ENCODE measurements around the gene ARRB1. TPM values are rescaled to one million over a fixed set of nuclear protein-coding genes. Genes with fewer than 3 reads are reported as not detected.
"Not testable (repeated sequence)": the region's sequence is repeated elsewhere in the genome, so short reads cannot be mapped to it uniquely, and the experiment has no call there.

Gene ARRB1
- polyA plus RNA-seq, 1 experiment = 15.7 TPM

GRCh38 chr11:75374646-75375045 lies 23.2 kb upstream of the ARRB1 start:
- no peak for DNase-seq (ENCODE audit: low read depth)
- Histone ChIP-seq H3K4me3 (ENCODE audit: low read depth, low read length) (no peak overlapping the region), H3K27me3 (ENCODE audit: control insufficient read depth, insufficient read depth, low read length) (peaks cover 5% of the 10 kb centered on the region), H3K36me3 (ENCODE audit: control insufficient read depth, insufficient read depth, low read length) (no peaks in the 10 kb centered on the region)
- ChIA-PET POLR2A (no interaction called here), CTCF (interaction anchor here (1.5 to 4.3 kb wide), 2 partner anchors 8 to 94 kb away, joined by 4 to 32 read pairs; no protein-coding TSS in a partner anchor)
- no peak for TF ChIP-seq CTCF (IDR thresholded peaks at IDR 0.05; ENCODE audit: insufficient read depth, low read depth, low read length)

GRCh38 chr11:75373201-75373600 lies 21.7 kb upstream of the ARRB1 start:
- H3K36me3 ChIP-seq (ENCODE audit: control insufficient read depth, insufficient read depth, low read length) = no peaks in the 10 kb centered on the region
- CTCF ChIA-PET = interaction anchor here (1.1 to 4.3 kb wide), 2 partner anchors 10 to 11 kb away, joined by 3 to 32 read pairs; no protein-coding TSS in a partner anchor

GRCh38 chr11:75371949-75372876 lies 20.8 kb upstream of the ARRB1 start:
- no peak for TF ChIP-seq CTCF (IDR thresholded peaks at IDR 0.05; ENCODE audit: insufficient read depth, low read depth, low read length)
- H3K4me3 ChIP-seq (ENCODE audit: low read depth, low read length) = no peak overlapping the region
- ChIA-PET CTCF (interaction anchor here (0.6 to 4.3 kb wide), 6 partner anchors 9 to 196 kb away, joined by 3 to 32 read pairs (median 4); no protein-coding TSS in a partner anchor), POLR2A (interaction anchor here (0.8 kb wide), 1 partner anchor 15 kb away, joined by 5 read pairs; no protein-coding TSS in a partner anchor)
- H3K27me3 ChIP-seq (ENCODE audit: control insufficient read depth, insufficient read depth, low read length) = peaks cover 5% of the 10 kb centered on the region
- DNase-seq (ENCODE audit: low read depth) = no peak
- no peaks in the 10 kb centered on the region for H3K36me3 ChIP-seq (ENCODE audit: control insufficient read depth, insufficient read depth, low read length)

More at GRCh38 chr11:75373201-75373600, 21.7 kb upstream of the ARRB1 start:
- Histone ChIP-seq H3K4me3 (ENCODE audit: low read depth, low read length) (no peak overlapping the region), H3K27me3 (ENCODE audit: control insufficient read depth, insufficient read depth, low read length) (peaks cover 5% of the 10 kb centered on the region)
- DNase-seq (ENCODE audit: low read depth) = no peak
- TF ChIP-seq CTCF (IDR thresholded peaks at IDR 0.05; ENCODE audit: insufficient read depth, low read depth, low read length) = no peak
- POLR2A ChIA-PET = no interaction called here

- ChIA-PET POLR2A (no interaction called here), CTCF (interaction anchor here (1.2 kb wide), 1 partner anchor 90 kb away, joined by 5 read pairs; no protein-coding TSS in a partner anchor)
- no peaks in the 10 kb centered on the region for H3K36me3 ChIP-seq (ENCODE audit: control insufficient read depth, insufficient read depth, low read length)
- TF ChIP-seq CTCF (IDR thresholded peaks at IDR 0.05; ENCODE audit: insufficient read depth, low read depth, low read length) = no peak
- no peak for DNase-seq (ENCODE audit: low read depth)
- H3K4me3 ChIP-seq (ENCODE audit: low read depth, low read length) = no peak overlapping the region
- H3K27me3 ChIP-seq (ENCODE audit: control insufficient read depth, insufficient read depth, low read length) = peaks cover 2% of the 10 kb centered on the region
Observed at GRCh38 chr11:75369560-75370255, 18.2 kb upstream of the ARRB1 start.

- DNase-seq (ENCODE audit: low read depth); H3K27me3 ChIP-seq (ENCODE audit: control insufficient read depth, insufficient read depth, low read length); POLR2A ChIA-PET; H3K4me3 ChIP-seq (ENCODE audit: low read depth, low read length); H3K36me3 ChIP-seq (ENCODE audit: control insufficient read depth, insufficient read depth, low read length): not testable (repeated sequence)
- CTCF ChIA-PET = interaction anchor here (1.0 kb wide), 1 partner anchor 28 kb away, joined by 3 read pairs; no protein-coding TSS in a partner anchor
Observed at GRCh38 chr11:75366826-75367225, 15.4 kb upstream of the ARRB1 start.

Data from BJ (cell line).